Endothelial cell of umbilical vein (primary cell): ENCODE data around the gene NCK2. TPM values are rescaled to one million over a fixed set of nuclear protein-coding genes. Genes with fewer than 3 reads are reported as not detected.

Experiments
- BruUV-seq: library from RNA; stranded (reverse); fragments of 400-500 nt; replicated peaks from 2 replicates; lab custom pipeline; 2021; lab: Mats Ljungman, UMichigan
- CTCF ChIA-PET: fragments of 300-600, 350-600 bp; sonication (Branson Sonifier 250); formaldehyde crosslinking; loops from one replicate; lab custom pipeline; 2021; ENCODE audit warnings: antibody characterized with exemption, inconsistent platforms; lab: Charles Lee
- POLR2A ChIA-PET: fragments of 300-600, 350-600 bp; sonication (Branson Sonifier 250); formaldehyde crosslinking; loops from one replicate; lab custom pipeline; 2021; ENCODE audit warnings: antibody characterized with exemption, inconsistent platforms; lab: Charles Lee
- DNase-seq: peaks from one replicate; pipeline ENCODE4 v3.0.0-alpha.2; 2011; ENCODE audit warnings: low read depth, low spot score
- FAIRE-seq: peaks from 2 replicates; lab custom pipeline; 2011; peaks lifted over from hg19 to GRCh38; lab: Jason Lieb, UNC
- H2AFZ ChIP-seq: 2 replicates; pipeline ENCODE4 v1.6.0; 2012; ENCODE audit warnings: low read depth, low read length, control low read depth, inconsistent platforms
- H3K27ac ChIP-seq: 2 replicates; pipeline ENCODE4 v1.5.1; 2011; ENCODE audit warnings: low read depth, mild to moderate bottlenecking, control low read depth, low read length, moderate library complexity; ENCODE audit not compliant: insufficient read depth
- H3K27me3 ChIP-seq, 2 experiments: 2 replicates each; pipeline versions ENCODE4 v1.6.0 to v1.6.1; 2011; ENCODE audit warnings: low read length in 2 of 2, mixed read lengths in 1 of 2; ENCODE audit not compliant: control insufficient read depth in 2 of 2, insufficient read depth in 2 of 2
- H3K36me3 ChIP-seq, 2 experiments: 2 replicates in 1 of 2; 3 replicates in 1 of 2; pipeline ENCODE4 v1.5.1; 2011; ENCODE audit warnings: low read length in 2 of 2, mild to moderate bottlenecking in 1 of 2, moderate library complexity in 1 of 2; ENCODE audit not compliant: control insufficient read depth in 2 of 2, insufficient read depth in 2 of 2; ENCODE audit errors: extremely low read depth in 1 of 2
- H3K4me1 ChIP-seq: 3 replicates; pipeline ENCODE4 v1.5.1; 2011; ENCODE audit warnings: mild to moderate bottlenecking, low read length; ENCODE audit not compliant: control insufficient read depth, insufficient read depth; ENCODE audit errors: extremely low read depth
- H3K4me2 ChIP-seq: 2 replicates; pipeline ENCODE4 v1.6.1; 2011; ENCODE audit warnings: low read length, control low read depth, mixed read lengths; ENCODE audit not compliant: insufficient read depth
- H3K4me3 ChIP-seq, 3 experiments: fragments of 200-600 bp in 1 of 3; sonication (generic), shearing (Covaris generic) in 1 of 3; replicated peaks in 1 of 3; 2 replicates each; pipeline ENCODE4 v1.5.1; 2011 to 2016; ENCODE audit warnings: control low read depth in 3 of 3, low read length in 3 of 3, mild to moderate bottlenecking in 2 of 3, inconsistent platforms in 1 of 3, low read depth in 1 of 3, moderate library complexity in 1 of 3; ENCODE audit not compliant: insufficient read depth in 1 of 3
- H3K79me2 ChIP-seq: 2 replicates; pipeline ENCODE4 v1.6.0; 2012; ENCODE audit warnings: low read length, inconsistent platforms; ENCODE audit not compliant: control insufficient read depth, insufficient read depth
- H3K9ac ChIP-seq: replicated peaks from 2 replicates; pipeline ENCODE3; 2011; ENCODE audit warnings: low read length, control low read depth; ENCODE audit not compliant: insufficient read depth; ENCODE audit errors: extremely low read depth
- H3K9me1 ChIP-seq: replicated peaks from 3 replicates; pipeline ENCODE4 v1.6.0; 2011; ENCODE audit warnings: mild to moderate bottlenecking, low read length; ENCODE audit not compliant: control insufficient read depth, insufficient read depth; ENCODE audit errors: extremely low read depth
- H3K9me3 ChIP-seq: replicated peaks from 2 replicates; pipeline ENCODE4 v1.5.1; 2012; ENCODE audit warnings: low read length, inconsistent platforms; ENCODE audit not compliant: control insufficient read depth, insufficient read depth
- H4K20me1 ChIP-seq: replicated peaks from 2 replicates; pipeline ENCODE3; 2011; ENCODE audit warnings: mild to moderate bottlenecking, low read length; ENCODE audit not compliant: control insufficient read depth, insufficient read depth; ENCODE audit errors: extremely low read depth
- EZH2 ChIP-seq: IDR thresholded peaks from 2 replicates; pipeline ENCODE4 v1.6.1; 2012; ENCODE audit warnings: borderline replicate concordance, low read depth, mild to moderate bottlenecking, moderate library complexity, low read length, inconsistent platforms; ENCODE audit not compliant: severe bottlenecking
- FOS ChIP-seq: IDR thresholded peaks from 2 replicates; pipeline ENCODE4 v1.6.1; 2011; ENCODE audit warnings: mild to moderate bottlenecking, low read length, moderate library complexity, borderline replicate concordance; ENCODE audit not compliant: insufficient read depth
- GATA2 ChIP-seq: IDR thresholded peaks from 2 replicates; pipeline ENCODE4 v1.7.0; 2011; ENCODE audit warnings: low read depth, mild to moderate bottlenecking, moderate library complexity, mixed read lengths, low read length; ENCODE audit not compliant: insufficient read length, insufficient read depth
- JUN ChIP-seq: IDR thresholded peaks from 2 replicates; pipeline ENCODE4 v1.6.1; 2011; ENCODE audit warnings: borderline replicate concordance, low read depth; ENCODE audit not compliant: insufficient read length, insufficient read depth
- MYC ChIP-seq: IDR thresholded peaks from one replicate; pipeline ENCODE4 v1.6.1; 2011; ENCODE audit warnings: mild to moderate bottlenecking, low read depth, low read length
- POLR2A ChIP-seq: IDR thresholded peaks from 2 replicates; pipeline ENCODE4 v1.6.1; 2012; ENCODE audit warnings: low read depth, mild to moderate bottlenecking, control low read depth, low read length
- POLR2AphosphoS5 ChIP-seq: IDR thresholded peaks from 2 replicates; pipeline ENCODE4 v1.6.1; 2012; ENCODE audit warnings: low read depth, mild to moderate bottlenecking, control low read depth, low read length, moderate library complexity; ENCODE audit not compliant: insufficient read depth
- dilution Hi-C: fragments of 300-500 bp; cut with MboI; formaldehyde crosslinking; loops from one replicate; pipeline ENCODE4 v1.15.0; 2019; ENCODE audit warnings: low sequenced_read_pairs; ENCODE audit not compliant: extremely low pct_ligation_motif_present
- intact Hi-C: fragments of 100-400 bp; cut with micrococcal nuclease; formaldehyde crosslinking; loops from one replicate; pipeline ENCODE4 v1.10.0; 2022
- polyA plus RNA-seq, 4 experiments: library from polyadenylated mRNA; depleted of rRNA in 3 of 4; stranded (reverse) in 3 of 4; unstranded in 1 of 4; fragments of >200 nt; gene quantifications; 2 replicates each; pipeline versions ENCODE4 v1.2.1 to v1.2.3, GENCODE V29; 2011 to 2012; ENCODE audit warnings: missing spikeins in 1 of 4
- total RNA-seq: library from RNA; stranded (reverse); gene quantifications from 2 replicates; pipeline ENCODE4 v1.2.3, GENCODE V29; 2021
- TF ChIP-seq, protein P1 (sequence below), 2 donors: IDR thresholded peaks; 1 replicate in 1 of 2; 2 replicates in 1 of 2; pipeline ENCODE4 v1.5.1; 2011; ENCODE audit warnings: low read length in 2 of 2, mild to moderate bottlenecking in 2 of 2, moderate library complexity in 2 of 2, control low read depth in 1 of 2, inconsistent platforms in 1 of 2, low read depth in 1 of 2; ENCODE audit not compliant: insufficient read depth in 1 of 2; ENCODE audit errors: extremely low read depth in 1 of 2
- TF ChIP-seq, protein P2 (sequence below): IDR thresholded peaks from 2 replicates; pipeline ENCODE4 v1.6.1; 2011; ENCODE audit not compliant: insufficient read depth, insufficient read length

NCK2 gene
- total and polyA plus RNA-seq, 2 donors (not counting 3 experiments of a cell fraction or from before 2014, with no cell fraction given) = 23.8 to 39.1 TPM

DNA sequence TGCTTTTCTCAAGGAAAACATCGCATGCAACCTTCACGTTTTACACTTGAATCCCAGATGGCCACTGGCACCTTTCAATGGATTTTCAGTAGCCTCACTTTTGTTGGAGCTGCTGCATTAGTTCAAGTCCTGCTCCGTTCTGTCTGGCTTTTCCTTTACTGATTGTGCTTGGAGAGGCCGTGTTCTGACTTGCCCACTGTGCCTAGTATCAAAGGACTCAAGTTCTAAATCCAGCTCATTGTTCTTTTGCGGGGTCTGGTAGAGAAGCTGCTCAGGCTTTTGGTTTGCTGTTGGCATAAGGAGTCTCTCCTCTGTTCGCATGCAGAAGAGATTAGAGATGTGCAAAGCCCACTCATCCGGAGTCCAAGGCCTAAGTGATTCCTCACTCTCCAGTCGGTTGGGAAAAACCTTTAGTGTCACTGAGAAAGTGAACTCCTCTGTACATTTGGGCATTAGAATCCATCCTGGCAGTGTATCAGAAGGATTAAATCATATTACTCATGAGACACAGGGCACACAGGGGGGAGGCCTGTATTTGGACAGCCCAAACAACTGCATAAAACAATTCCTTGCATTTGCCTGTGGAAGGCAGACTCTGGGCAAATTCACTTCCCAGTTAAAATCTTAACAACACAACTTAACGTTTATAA is 69.7 kb downstream of the NCK2 start:
- H3K36me3 ChIP-seq = peaks cover 0 to 2% of the 10 kb centered on the region in 2 experiments
- intact Hi-C loops (no loop called here), dilution Hi-C loops (no loop called here)
- FAIRE-seq = no peak
- no peak overlapping the region for H3K9ac ChIP-seq
- CTCF ChIA-PET = no interaction called here
- H3K9me1 ChIP-seq = no peaks in the 10 kb centered on the region
- no peaks in the 10 kb centered on the region for H3K9me3 ChIP-seq
- no peak overlapping the region for H2AFZ ChIP-seq
- no peaks in the 10 kb centered on the region for H3K27me3 ChIP-seq
- H3K4me1 ChIP-seq = no peaks in the 10 kb centered on the region
- no peak overlapping the region for H3K4me3 ChIP-seq
- peaks cover 5% of the 10 kb centered on the region for H4K20me1 ChIP-seq
- DNase-seq = no peak
- no peak overlapping the region for H3K27ac ChIP-seq
- no peak for TF ChIP-seq GATA2
- TF ChIP-seq, protein P1, sequence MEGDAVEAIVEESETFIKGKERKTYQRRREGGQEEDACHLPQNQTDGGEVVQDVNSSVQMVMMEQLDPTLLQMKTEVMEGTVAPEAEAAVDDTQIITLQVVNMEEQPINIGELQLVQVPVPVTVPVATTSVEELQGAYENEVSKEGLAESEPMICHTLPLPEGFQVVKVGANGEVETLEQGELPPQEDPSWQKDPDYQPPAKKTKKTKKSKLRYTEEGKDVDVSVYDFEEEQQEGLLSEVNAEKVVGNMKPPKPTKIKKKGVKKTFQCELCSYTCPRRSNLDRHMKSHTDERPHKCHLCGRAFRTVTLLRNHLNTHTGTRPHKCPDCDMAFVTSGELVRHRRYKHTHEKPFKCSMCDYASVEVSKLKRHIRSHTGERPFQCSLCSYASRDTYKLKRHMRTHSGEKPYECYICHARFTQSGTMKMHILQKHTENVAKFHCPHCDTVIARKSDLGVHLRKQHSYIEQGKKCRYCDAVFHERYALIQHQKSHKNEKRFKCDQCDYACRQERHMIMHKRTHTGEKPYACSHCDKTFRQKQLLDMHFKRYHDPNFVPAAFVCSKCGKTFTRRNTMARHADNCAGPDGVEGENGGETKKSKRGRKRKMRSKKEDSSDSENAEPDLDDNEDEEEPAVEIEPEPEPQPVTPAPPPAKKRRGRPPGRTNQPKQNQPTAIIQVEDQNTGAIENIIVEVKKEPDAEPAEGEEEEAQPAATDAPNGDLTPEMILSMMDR (IDR thresholded peaks at IDR 0.05; ENCODE audit: extremely low read depth in 1 of 2, insufficient read depth in 1 of 2, low read depth in 1 of 2, low read length in 2 of 2) = no peak
- no peak for TF ChIP-seq MYC
- no peak for TF ChIP-seq POLR2AphosphoS5
- TF ChIP-seq EZH2 = no peak
- no peak for TF ChIP-seq FOS
- TF ChIP-seq, protein P2, sequence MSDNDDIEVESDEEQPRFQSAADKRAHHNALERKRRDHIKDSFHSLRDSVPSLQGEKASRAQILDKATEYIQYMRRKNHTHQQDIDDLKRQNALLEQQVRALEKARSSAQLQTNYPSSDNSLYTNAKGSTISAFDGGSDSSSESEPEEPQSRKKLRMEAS = no peak
- TF ChIP-seq JUN = no peak
- TF ChIP-seq POLR2A = no peak
- POLR2A ChIA-PET = no interaction called here
- no TSS peak for BruUV-seq
- no peak overlapping the region for H3K4me2 ChIP-seq
- H3K79me2 ChIP-seq = peaks cover 15% of the 10 kb centered on the region
